ENCODE results near the gene RAB5B.

DNA sequence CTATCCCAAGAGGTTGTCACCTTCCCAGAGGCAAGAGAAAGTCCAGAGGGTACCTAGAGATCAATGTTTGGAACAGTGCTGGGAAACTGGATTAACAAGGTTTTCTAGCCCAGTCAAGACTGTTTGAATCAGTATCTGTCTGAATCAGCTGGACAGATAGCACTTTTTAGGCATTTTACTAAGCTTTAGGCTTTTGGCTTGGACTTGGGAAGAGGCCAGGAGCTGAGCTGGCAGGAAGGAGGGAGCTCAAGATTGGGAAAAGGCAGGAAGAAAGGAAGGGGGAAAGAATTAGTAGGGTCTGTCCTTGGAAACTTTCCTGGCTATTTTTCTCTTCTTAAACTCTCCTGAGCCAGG is 55.3 kb downstream of the RAB5B start:
- TF ChIP-seq, protein P1, sequence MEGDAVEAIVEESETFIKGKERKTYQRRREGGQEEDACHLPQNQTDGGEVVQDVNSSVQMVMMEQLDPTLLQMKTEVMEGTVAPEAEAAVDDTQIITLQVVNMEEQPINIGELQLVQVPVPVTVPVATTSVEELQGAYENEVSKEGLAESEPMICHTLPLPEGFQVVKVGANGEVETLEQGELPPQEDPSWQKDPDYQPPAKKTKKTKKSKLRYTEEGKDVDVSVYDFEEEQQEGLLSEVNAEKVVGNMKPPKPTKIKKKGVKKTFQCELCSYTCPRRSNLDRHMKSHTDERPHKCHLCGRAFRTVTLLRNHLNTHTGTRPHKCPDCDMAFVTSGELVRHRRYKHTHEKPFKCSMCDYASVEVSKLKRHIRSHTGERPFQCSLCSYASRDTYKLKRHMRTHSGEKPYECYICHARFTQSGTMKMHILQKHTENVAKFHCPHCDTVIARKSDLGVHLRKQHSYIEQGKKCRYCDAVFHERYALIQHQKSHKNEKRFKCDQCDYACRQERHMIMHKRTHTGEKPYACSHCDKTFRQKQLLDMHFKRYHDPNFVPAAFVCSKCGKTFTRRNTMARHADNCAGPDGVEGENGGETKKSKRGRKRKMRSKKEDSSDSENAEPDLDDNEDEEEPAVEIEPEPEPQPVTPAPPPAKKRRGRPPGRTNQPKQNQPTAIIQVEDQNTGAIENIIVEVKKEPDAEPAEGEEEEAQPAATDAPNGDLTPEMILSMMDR (IDR thresholded peaks at IDR 0.05; ENCODE audit: low read length), result no peak
- TF ChIP-seq EZH2 (IDR thresholded peaks at IDR 0.05; ENCODE audit: borderline replicate concordance, low read length), result no peak

All from OCI-LY1 (cell line).